Common myeloid progenitor, CD34-positive (primary cell): Measurements from ENCODE around the gene GALNT9.

ENCODE experiments used
- CTCF ChIA-PET: fragments of 350-600 bp; sonication (Branson Sonifier 250); formaldehyde crosslinking; loops from one replicate; lab custom pipeline; 2021; ENCODE audit warnings: antibody characterized with exemption; lab: Charles Lee
- POLR2A ChIA-PET: fragments of 350-600 bp; sonication (Branson Sonifier 250); formaldehyde crosslinking; loops from one replicate; lab custom pipeline; 2021; ENCODE audit warnings: antibody characterized with exemption; lab: Charles Lee
- DNase-seq, 3 donors: peaks; one replicate each; pipeline versions ENCODE4 v3.0.0 to v3.0.0-alpha.2; 2013
- H3K27ac ChIP-seq, 2 experiments: 1 replicate in 1 of 2; 2 replicates in 1 of 2; pipeline ENCODE4 v1.7.0; 2013; ENCODE audit warnings: inconsistent platforms in 2 of 2, low read length in 2 of 2, mild to moderate bottlenecking in 2 of 2, low read depth in 1 of 2, moderate library complexity in 1 of 2; ENCODE audit not compliant: severe bottlenecking in 2 of 2, insufficient read depth in 1 of 2, poor library complexity in 1 of 2
- H3K27me3 ChIP-seq, 5 experiments: replicated peaks in 2 of 5; 1 replicate in 3 of 5; 2 replicates in 2 of 5; pipeline versions ENCODE4 v1.6.1 to v1.7.0; 2013; ENCODE audit warnings: low read length in 4 of 5, mild to moderate bottlenecking in 2 of 5, moderate library complexity in 2 of 5, inconsistent platforms in 1 of 5; ENCODE audit not compliant: insufficient read depth in 5 of 5, control insufficient read depth in 4 of 5
- H3K36me3 ChIP-seq, 4 experiments: 1 replicate in 2 of 4; 2 replicates in 2 of 4; pipeline versions ENCODE4 v1.6.1 to v1.7.0; 2013; ENCODE audit warnings: low read length in 3 of 4, control low read depth in 1 of 4, mild to moderate bottlenecking in 1 of 4; ENCODE audit not compliant: control insufficient read depth in 4 of 4, insufficient read depth in 4 of 4
- H3K4me1 ChIP-seq, 4 experiments: 1 replicate in 3 of 4; 2 replicates in 1 of 4; pipeline versions ENCODE4 v1.6.1 to v1.7.1; 2013; ENCODE audit warnings: low read length in 3 of 4, mild to moderate bottlenecking in 3 of 4, control low read depth in 1 of 4, inconsistent platforms in 1 of 4, moderate library complexity in 1 of 4; ENCODE audit not compliant: control insufficient read depth in 4 of 4, insufficient read depth in 4 of 4; ENCODE audit errors: control extremely low read depth in 1 of 4
- H3K4me3 ChIP-seq, 7 experiments: 1 replicate in 4 of 7; 2 replicates in 3 of 7; pipeline versions ENCODE4 v1.5.1 to v1.7.0; 2013; ENCODE audit warnings: mild to moderate bottlenecking in 7 of 7, low read length in 6 of 7, moderate library complexity in 6 of 7, inconsistent platforms in 2 of 7, low read depth in 2 of 7, control low read depth in 1 of 7; ENCODE audit not compliant: insufficient read depth in 4 of 7, control insufficient read depth in 1 of 7; ENCODE audit errors: extremely low read depth in 1 of 7
- H3K9me3 ChIP-seq, 5 experiments: 1 replicate in 4 of 5; 2 replicates in 1 of 5; pipeline versions ENCODE4 v1.6.1 to v1.7.1; 2013; ENCODE audit warnings: low read length in 4 of 5, mild to moderate bottlenecking in 2 of 5, inconsistent platforms in 1 of 5, low read depth in 1 of 5, moderate library complexity in 1 of 5; ENCODE audit not compliant: control insufficient read depth in 4 of 5, insufficient read depth in 2 of 5; ENCODE audit errors: control extremely low read depth in 1 of 5
- WGBS: methylation state at CpG from one replicate; pipeline ENCODE4 v1.1.5; 2013; ENCODE audit not compliant: insufficient coverage; 5-methylcytosine and 5-hydroxymethylcytosine counted together

GALNT9 gene

DNA sequence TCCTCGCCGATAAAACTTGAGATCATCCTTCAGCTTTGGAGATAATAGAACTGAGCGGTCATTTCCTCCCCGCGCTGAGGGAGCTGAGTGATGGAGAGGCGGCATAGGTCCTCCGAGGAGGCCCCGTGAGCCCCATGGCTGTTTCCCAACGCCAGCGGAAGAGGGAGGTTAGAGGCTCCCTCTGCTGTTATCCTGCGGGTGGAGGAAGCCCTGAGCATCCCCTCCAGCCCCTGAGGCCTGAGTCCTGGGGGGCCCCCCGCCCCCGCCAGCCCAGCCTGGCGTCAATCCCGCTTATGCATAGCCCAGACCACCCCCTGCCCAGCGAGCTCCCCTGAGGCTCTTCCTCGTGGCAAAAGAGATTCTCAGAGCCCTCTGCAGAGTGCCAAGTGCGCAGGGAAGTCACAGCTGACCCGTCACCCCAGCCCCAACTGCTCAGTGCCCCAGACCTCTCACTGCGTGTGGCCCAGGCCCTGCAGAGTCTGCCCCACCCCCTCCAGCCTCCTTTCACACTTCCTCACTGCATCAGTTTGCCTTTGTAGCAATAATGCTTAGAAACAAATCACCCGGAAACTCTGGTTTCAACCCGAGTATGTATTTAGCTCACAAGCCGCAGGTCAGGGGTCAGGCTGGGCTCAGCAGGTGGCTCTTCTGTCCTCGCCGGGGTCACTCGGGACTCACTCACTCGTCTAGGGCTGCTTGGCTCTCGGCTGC, 44.7 kb upstream of the GALNT9 start:
- peaks cover 0 to 7% (median 5%) of the 10 kb centered on the region in 5 experiments for H3K9me3 ChIP-seq
- peaks cover 9 to 84% (median 25%) of the 10 kb centered on the region in 5 experiments for H3K27me3 ChIP-seq
- H3K4me3 ChIP-seq = no peak overlapping the region
- 37% methylated on average over 24 of the region's 28 CpGs for WGBS
- no peaks in the 10 kb centered on the region for H3K36me3 ChIP-seq
- no peak overlapping the region for H3K27ac ChIP-seq
- peak in 1 of 3 donors; percentile 8 for DNase-seq
- ChIA-PET CTCF (interaction anchor here (0.7 to 2.4 kb wide), 3 partner anchors 145 to 222 kb away, joined by 3 to 6 read pairs (median 3); no protein-coding TSS in a partner anchor), POLR2A (no interaction called here)
- no peaks in the 10 kb centered on the region for H3K4me1 ChIP-seq

DNA sequence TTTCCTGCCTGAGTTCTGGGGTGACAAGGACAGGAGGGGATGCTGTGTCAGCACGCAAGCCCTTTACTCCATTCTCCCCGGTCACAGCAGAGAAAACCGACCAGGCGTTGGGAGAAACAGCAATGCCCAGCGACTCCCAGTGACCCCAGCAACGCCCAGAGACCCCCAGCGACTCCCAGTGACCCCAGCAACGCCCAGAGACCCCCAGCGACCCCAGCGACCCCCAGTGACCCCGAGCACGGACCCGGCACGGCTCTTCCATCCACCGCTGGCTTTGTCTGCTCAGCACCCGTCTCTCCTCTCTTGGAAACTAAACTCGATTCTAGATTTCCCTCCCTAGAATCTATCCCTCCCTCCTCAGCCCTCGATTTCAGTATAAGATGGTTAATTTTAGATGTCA, 38.5 kb upstream of the GALNT9 start:
- CTCF ChIA-PET = no interaction called here
- WGBS = 89% methylated on average over 15 of the region's 18 CpGs
- H3K4me3 ChIP-seq = no peak overlapping the region
- H3K9me3 ChIP-seq = peaks cover 0 to 10% (median 6%) of the 10 kb centered on the region in 5 experiments
- no peaks in the 10 kb centered on the region for H3K4me1 ChIP-seq
- H3K27ac ChIP-seq = no peak overlapping the region
- no peak for DNase-seq
- peaks cover 2 to 46% (median 19%) of the 10 kb centered on the region in 5 experiments for H3K27me3 ChIP-seq
- POLR2A ChIA-PET = no interaction called here
- no peaks in the 10 kb centered on the region for H3K36me3 ChIP-seq

- H3K9me3 ChIP-seq = peaks cover 0 to 10% (median 6%) of the 10 kb centered on the region in 5 experiments
- CTCF ChIA-PET = no interaction called here
- H3K4me1 ChIP-seq = no peaks in the 10 kb centered on the region
- POLR2A ChIA-PET = no interaction called here
- H3K27me3 ChIP-seq = peaks cover 2 to 41% (median 19%) of the 10 kb centered on the region in 5 experiments
- WGBS = 89% methylated on average over 25 of the region's 31 CpGs
- DNase-seq = no peak
- no peak overlapping the region for H3K27ac ChIP-seq
- H3K36me3 ChIP-seq = no peaks in the 10 kb centered on the region
- no peak overlapping the region for H3K4me3 ChIP-seq
These were observed 37.9 kb upstream of the GALNT9 start for GRCh38 chr12:132367071-132367851.

DNA sequence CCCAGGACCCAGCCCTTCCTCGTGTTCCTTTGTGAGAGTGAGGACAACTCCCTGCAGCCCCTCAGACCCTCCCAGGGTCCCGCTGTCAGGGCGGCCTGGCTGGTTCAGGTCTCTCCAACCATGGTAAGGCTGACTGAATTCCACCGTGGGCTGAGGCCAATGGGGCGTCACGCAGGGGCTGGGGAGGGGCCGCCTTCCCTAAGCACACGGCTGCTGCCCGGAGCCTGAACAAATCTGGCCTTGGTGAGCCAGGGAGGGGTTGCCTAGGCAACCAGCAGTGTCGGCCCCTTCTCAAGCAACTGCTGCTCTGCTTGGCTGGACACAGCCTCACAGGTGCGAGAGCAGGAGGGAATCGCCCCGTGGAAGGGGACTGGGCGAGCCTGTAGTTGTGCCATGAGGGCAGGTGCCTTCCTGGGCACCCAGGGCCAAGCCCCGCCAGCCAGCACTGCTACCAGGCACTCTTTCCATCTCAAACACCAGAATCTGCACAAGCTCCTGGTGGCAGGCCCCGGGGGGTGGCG, 37.0 kb upstream of the GALNT9 start:
- Histone ChIP-seq H3K9me3 (peaks cover 0 to 7% (median 3%) of the 10 kb centered on the region in 5 experiments), H3K4me1 (no peaks in the 10 kb centered on the region), H3K27ac (no peak overlapping the region), H3K4me3 (no peak overlapping the region), H3K36me3 (no peaks in the 10 kb centered on the region), H3K27me3 (peaks cover 2 to 32% (median 14%) of the 10 kb centered on the region in 5 experiments)
- DNase-seq = no peak
- ChIA-PET POLR2A (no interaction called here), CTCF (no interaction called here)
- 87% methylated on average over 15 of the region's 17 CpGs for WGBS

DNA sequence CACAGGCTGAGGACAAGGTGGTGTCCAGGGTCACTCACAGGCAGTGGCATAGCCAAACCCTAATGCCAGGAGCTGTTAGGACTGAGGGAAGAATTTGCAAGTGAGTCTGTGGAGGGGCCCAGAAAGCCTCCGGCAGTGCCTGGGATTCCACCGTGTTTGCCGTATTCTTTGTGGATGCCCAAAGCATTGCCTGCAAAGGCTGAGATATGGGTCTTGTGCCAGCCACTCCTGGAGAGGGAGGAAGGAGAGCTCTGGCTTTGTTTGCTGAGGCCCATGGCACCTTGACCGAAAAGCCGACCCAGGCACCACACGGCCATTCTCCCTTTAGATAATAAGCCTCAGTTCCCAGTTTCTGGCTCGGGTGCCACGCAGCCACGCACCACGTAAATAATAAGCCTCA, 35.8 kb upstream of the GALNT9 start:
- no peak for DNase-seq
- H3K27me3 ChIP-seq = peaks cover 0 to 20% (median 8%) of the 10 kb centered on the region in 5 experiments
- 96% methylated on average over 5 of the region's 10 CpGs for WGBS
- H3K9me3 ChIP-seq = peaks cover 0 to 5% (median 0%) of the 10 kb centered on the region in 5 experiments
- H3K4me1 ChIP-seq = no peaks in the 10 kb centered on the region
- ChIA-PET CTCF (no interaction called here), POLR2A (no interaction called here)
- H3K27ac ChIP-seq = no peak overlapping the region
- H3K4me3 ChIP-seq = no peak overlapping the region
- no peaks in the 10 kb centered on the region for H3K36me3 ChIP-seq

- Histone ChIP-seq H3K27me3 (peaks cover 0 to 14% (median 2%) of the 10 kb centered on the region in 5 experiments), H3K4me3 (no peak overlapping the region), H3K36me3 (no peaks in the 10 kb centered on the region), H3K27ac (no peak overlapping the region), H3K4me1 (no peaks in the 10 kb centered on the region), H3K9me3 (peaks cover 0 to 6% (median 2%) of the 10 kb centered on the region in 5 experiments)
- POLR2A ChIA-PET = no interaction called here
- DNase-seq = no peak
- 84% methylated on average over 8 of the region's 15 CpGs for WGBS
- CTCF ChIA-PET = no interaction called here
These were observed 35.0 kb upstream of the GALNT9 start for GRCh38 chr12:132364348-132364902.
